ENCODE results near the gene SLFN11.

GRCh38 chr17:35313875-35314409 is 59.5 kb downstream of the SLFN11 start:
- TF ChIP-seq EZH2 (IDR thresholded peaks at IDR 0.05) (no peak), POLR2AphosphoS5 (IDR thresholded peaks at IDR 0.05; ENCODE audit: borderline replicate concordance, low read depth, low read length) (no peak), FOXP2 (optimal IDR thresholded peaks at IDR 0.05; ENCODE audit: control extremely low read depth, extremely low read length, insufficient read depth) (no peak)

Measured in SK-N-MC (cell line).